ENCODE results near the gene ESYT3. TPM values are rescaled to one million over a fixed set of nuclear protein-coding genes. Genes with fewer than 3 reads are reported as not detected.

ESYT3 gene
- total and polyA plus RNA-seq, 2 experiments from 2014 or later: 3.5 to 8.2 TPM

GRCh38 chr3:138445236-138445635, 10.8 kb downstream of the ESYT3 start:
- Mint-ChIP-seq H3K9me3 (no peaks in the 10 kb centered on the region), H3K27me3 (ENCODE audit: insufficient read depth, low read depth, poor library complexity) (peaks cover 3% of the 10 kb centered on the region), H3K27ac (no peak overlapping the region), H3K4me1 (peaks cover 9% of the 10 kb centered on the region), H3K36me3 (ENCODE audit: low read depth) (no peaks in the 10 kb centered on the region), H3K4me3 (no peak overlapping the region)
- no peak for ATAC-seq
- TF ChIP-seq STAT1 (IDR thresholded peaks at IDR 0.05; ENCODE audit: unreplicated experiment) (no peak), NANOG (IDR thresholded peaks at IDR 0.05; ENCODE audit: borderline replicate concordance) (no peak), POLR2AphosphoS5 (IDR thresholded peaks at IDR 0.05; ENCODE audit: low read depth) (no peak), ZNF114 (CRISPR knock-in tag; IDR thresholded peaks at IDR 0.05) (no peak), JUNB (IDR thresholded peaks at IDR 0.05; ENCODE audit: unreplicated experiment) (no peak), CREB1 (CRISPR knock-in tag; IDR thresholded peaks at IDR 0.05; ENCODE audit: low read depth) (no peak), ETS1 (IDR thresholded peaks at IDR 0.05) (no peak), ZNF462 (CRISPR knock-in tag; IDR thresholded peaks at IDR 0.05) (no peak), ZNF331 (CRISPR knock-in tag; IDR thresholded peaks at IDR 0.05; ENCODE audit: low read depth) (no peak), EZH2phosphoT487 (IDR thresholded peaks at IDR 0.05; ENCODE audit: unreplicated experiment) (no peak), EZH2 (IDR thresholded peaks at IDR 0.05; ENCODE audit: low read depth, unreplicated experiment) (no peak), CTCF (conservative IDR thresholded peaks at IDR 0.05; ENCODE audit: low read depth in 2 of 2) (no peak)
- TF ChIP-seq, protein P1, sequence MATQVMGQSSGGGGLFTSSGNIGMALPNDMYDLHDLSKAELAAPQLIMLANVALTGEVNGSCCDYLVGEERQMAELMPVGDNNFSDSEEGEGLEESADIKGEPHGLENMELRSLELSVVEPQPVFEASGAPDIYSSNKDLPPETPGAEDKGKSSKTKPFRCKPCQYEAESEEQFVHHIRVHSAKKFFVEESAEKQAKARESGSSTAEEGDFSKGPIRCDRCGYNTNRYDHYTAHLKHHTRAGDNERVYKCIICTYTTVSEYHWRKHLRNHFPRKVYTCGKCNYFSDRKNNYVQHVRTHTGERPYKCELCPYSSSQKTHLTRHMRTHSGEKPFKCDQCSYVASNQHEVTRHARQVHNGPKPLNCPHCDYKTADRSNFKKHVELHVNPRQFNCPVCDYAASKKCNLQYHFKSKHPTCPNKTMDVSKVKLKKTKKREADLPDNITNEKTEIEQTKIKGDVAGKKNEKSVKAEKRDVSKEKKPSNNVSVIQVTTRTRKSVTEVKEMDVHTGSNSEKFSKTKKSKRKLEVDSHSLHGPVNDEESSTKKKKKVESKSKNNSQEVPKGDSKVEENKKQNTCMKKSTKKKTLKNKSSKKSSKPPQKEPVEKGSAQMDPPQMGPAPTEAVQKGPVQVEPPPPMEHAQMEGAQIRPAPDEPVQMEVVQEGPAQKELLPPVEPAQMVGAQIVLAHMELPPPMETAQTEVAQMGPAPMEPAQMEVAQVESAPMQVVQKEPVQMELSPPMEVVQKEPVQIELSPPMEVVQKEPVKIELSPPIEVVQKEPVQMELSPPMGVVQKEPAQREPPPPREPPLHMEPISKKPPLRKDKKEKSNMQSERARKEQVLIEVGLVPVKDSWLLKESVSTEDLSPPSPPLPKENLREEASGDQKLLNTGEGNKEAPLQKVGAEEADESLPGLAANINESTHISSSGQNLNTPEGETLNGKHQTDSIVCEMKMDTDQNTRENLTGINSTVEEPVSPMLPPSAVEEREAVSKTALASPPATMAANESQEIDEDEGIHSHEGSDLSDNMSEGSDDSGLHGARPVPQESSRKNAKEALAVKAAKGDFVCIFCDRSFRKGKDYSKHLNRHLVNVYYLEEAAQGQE (IDR thresholded peaks at IDR 0.05; ENCODE audit: unreplicated experiment): no peak
- Histone ChIP-seq H2AFZ (no peak overlapping the region), H3K4me2 (no peak overlapping the region), H3K79me2 (replicated peaks; ENCODE audit: insufficient read depth) (no peaks in the 10 kb centered on the region), H3F3A (replicated peaks; ENCODE audit: low read depth) (no peaks in the 10 kb centered on the region), H3K27ac (ENCODE audit: low read depth) (no peak overlapping the region), H3K27me3 (ENCODE audit: insufficient read depth) (no peaks in the 10 kb centered on the region), H3K36me3 (ENCODE audit: insufficient read depth) (no peaks in the 10 kb centered on the region), H4K20me1 (replicated peaks; ENCODE audit: insufficient read depth) (0 out of 2 replicates have a peak, but pooled peaks cover 2% of the 10 kb centered on the region), H3K4me1 (ENCODE audit: insufficient read depth) (no peaks in the 10 kb centered on the region; the same call in 1 of the 2 replicates), H3K4me3 (no peak overlapping the region), H3K9me2 (ENCODE audit: insufficient read depth) (no peaks in the 10 kb centered on the region)
- DNase-seq (ENCODE audit: low spot score): no peak
